ENCODE measurements around the gene CDC40. TPM values are rescaled to one million over a fixed set of nuclear protein-coding genes. Genes with fewer than 3 reads are reported as not detected.

Gene CDC40
- 30.4 TPM for total RNA-seq

DNA sequence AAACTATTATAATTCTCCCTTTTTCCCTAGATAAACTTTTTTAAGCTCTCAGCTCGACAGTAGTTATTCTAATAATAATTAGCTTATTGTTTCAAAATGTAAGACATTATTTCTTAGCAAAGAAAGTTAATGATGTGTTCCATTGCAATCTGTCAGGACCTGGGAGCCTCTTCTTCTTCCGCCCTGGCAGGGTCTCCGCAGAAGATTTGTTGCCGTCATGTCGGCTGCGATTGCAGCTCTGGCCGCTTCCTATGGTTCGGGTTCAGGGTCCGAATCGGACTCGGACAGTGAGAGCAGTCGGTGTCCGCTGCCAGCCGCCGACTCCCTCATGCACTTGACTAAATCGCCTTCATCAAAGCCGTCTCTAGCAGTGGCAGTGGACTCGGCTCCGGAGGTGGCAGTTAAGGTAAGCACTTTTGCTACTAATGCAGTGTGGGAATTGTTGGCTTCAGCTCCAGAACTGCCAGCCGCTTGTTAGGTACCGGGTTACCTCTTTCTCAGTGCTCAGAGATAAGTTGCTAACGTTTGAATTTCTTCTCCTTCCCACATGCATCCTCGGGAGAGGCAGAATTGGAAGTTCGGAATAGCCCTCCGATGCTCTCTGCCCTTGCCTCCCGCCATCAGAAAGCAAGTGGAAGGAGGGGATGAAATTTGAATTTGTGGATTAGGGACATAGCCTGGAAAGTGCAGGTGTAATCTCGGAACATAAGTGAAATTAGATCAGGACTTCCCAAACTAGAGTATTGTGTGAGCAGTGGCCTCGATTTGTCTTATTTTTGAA, at the start of gene CDC40:
Gene CDC40 (plus strand): TSS at position 200 of the 781 bp plus-strand sequence. CDS start 18 bp downstream, at position 218.
- DNase-seq (ENCODE audit: low spot score) = peak; percentile 54

DNA sequence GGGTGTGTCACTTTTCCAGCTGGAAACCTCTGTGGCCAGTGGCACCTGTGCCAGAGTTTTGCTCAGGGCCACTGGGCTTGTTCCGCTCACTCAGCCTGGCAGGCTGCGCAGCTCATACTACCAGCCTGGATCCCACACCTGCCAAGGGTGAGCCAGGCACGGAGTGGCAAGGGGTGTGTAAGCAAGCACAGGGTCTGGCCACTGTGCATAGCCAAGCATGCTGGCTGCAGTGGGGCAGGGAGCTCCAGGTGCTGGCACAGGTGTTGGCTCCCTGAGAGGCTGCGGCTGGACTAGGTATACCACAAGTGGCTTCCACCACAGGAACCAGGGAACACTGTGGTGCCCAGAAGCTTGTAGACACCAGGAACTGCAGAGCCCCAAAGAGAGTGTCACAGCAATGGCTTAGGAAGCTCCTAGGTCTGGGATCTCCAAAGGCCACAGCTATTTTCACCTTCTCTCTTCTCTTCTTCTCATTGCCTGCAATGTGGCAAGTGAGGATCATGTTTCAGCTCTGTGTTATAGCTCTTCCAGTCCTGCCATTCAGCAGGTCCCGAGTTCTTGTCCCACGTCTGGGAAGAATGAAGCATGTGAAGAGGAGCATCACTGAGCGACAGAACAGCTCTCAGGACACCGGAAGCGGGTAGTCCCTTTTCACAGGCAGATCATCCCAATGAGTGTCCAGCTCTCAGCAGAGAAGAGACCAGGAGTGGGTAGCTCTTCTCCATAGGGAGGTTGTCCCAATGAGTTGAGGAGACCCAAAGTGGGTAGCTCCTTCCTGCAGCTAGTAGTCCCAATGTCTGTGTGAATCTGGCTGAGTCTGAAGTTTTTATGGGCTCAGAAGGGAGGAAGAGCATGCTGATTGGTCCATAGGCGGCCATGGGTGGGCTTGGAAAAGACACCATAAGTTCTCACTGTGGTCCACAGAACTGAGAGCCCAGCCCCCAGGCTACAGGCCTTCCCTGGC, 42.0 kb upstream of the CDC40 start:
- no peak for DNase-seq (ENCODE audit: low spot score)

DNA sequence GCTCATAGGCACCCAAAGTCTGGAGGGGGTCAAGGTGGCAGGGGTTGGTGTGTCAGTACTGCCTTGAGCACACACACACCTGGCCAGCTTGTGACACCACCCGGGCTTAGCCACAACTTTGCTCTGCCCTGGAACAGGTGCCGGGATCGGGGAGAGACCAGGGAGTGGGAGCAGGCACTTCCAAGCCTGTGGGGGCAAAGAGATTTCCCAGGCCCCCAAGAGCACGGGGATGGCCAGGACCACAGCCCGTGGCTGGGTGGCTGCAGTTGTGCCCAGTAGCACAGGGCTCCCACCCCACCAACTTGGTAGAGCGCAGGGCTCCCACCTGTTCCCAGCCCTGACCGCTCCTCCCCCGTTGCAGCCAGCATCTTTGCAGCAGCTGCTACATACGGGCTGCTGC, 41.2 kb upstream of the CDC40 start:
- DNase-seq (ENCODE audit: low spot score) = no peak

DNA sequence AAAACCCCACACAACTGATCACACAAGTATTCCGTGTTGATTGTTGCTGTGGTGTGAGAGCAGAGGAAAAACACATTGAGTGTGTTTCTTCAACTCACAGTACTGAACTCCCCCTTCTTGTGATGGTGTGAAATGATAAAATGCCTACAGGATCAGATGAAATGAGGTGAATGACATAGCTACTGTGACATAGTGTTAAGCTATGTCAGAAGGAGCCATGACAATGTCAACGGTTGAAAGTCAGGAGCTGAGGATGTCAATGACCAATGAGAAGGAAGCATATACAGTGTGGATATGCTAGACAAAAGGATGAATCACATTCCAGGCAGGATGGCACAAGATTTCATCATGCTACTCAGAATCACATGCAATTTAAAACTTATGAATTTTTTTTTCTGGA, 39.6 kb upstream of the CDC40 start:
- DNase-seq (ENCODE audit: low spot score) = no peak

DNA sequence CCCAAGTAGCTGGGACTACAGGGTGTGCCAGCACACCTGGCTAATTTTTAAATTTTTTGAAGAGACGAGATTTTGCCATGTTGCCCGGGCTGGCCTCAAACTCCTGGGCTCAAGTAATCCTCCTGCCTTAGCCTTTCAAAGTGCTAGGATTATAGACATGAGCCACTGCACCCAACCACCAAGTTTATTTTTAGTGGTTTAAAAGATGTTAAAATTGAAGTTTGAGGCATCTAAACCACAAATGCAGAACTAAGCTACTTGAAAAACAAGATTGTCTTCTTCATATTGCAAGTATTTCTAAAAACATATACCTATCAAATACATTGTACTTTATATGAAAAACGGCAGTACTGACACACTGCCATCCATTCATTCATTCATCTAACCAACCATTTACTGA, 32.4 kb upstream of the CDC40 start:
- DNase-seq (ENCODE audit: low spot score) = no peak

DNA sequence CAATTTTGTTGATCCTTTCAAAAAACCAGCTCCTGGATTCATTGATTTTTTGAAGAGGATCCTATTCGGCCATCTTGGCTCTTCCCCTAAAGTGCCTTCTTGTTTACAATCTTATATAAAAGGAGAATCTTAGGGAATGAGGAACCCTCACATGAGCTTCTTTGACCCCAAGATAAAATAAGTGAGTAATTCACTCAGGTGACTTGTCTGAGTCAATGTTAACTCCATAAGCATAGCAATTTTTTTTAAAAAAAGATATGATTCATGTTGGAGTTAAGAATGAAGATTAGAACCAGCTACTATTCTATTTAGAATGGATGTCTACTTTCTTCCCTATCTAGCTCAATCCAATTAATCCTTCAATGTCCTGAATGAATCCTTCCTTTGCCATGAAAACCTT, 21.7 kb upstream of the CDC40 start:
- no peak for DNase-seq (ENCODE audit: low spot score)

DNA sequence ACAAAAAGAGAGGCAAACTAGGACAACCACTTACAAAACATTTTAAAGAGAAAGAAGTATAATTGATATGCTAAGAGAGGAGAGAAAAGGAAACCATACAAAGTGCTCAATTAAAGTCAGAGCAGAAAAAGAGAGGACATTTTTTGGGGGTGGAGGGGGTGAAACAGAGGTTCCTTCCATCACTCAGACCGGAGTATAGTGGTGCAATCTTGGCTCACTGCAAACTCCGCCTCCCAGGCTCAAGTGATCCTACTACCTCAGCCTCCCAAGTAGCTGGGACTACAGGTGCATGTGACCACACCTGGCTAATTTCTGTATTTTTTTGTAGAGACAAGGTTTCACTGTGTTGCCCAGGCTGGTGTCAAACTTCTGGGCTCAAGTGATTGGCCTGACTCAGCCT, 10.1 kb upstream of the CDC40 start:
- DNase-seq (ENCODE audit: low spot score) = no peak

DNA sequence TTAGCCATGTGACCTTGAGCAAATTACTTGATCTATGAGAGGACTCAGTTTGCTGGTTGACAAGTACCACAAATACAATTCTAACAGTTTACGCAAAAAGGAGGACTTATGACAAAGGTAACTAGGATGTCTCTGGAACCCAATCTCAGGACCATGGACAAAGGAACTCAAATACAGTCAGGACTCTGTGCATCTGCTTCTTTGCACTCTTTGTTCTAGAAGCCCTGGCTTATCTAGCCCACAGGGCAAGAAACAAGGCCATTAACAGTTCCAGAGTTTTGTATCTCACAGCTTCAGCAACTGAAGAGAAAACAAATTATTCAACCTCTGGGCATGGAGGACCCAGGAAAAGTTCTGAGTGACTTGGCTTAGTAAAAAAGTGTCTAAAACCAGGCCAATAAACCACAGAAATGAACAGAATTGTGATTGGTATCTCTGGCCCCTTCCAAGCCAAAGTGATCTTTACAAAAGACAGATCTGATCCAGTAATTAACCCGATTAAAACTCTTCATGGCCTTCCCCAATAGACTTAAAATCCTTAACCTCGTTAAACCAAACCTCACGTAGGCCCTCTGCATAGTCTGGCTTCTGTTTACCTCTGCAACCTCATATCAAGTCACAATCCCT, 6.6 kb upstream of the CDC40 start:
- no peak for DNase-seq (ENCODE audit: low spot score)

DNA sequence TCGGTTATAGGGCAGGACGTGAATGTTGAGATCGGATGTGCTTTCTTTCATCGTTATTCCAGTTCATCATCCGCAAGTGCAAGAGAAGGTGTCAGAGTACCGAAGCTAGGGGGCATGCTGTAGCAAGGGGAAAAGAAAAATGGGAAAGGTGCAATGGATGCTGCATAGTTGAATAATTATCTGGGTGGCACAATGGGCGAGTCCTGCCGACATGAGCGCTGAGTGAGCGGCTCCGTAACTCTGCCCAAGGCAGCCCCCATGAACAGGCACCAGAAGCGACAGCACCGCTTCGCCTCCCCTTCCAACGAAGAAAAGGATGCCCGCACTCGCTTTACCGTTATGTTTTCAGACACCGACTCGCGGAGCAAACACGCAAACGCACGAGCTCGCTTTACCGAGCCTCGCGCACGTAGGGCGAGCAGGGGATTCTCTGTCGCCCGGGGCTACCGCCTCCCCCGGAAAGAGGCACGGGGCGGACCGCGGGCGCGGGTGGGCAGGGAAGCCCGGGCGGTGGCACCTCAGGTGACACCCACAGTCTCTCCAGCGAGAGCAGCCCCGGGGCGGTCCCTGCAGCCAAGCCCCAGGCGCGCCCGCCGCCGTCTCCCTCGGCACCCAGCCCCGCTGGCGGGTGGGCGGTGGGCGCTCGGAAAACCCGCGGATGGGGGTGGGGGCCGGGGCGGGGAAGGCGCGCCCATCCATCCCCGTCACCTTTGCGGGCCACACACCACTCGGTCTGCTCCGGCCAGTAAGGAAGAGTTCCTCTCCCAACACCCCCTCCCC, 1.4 kb upstream of the CDC40 start:
- DNase-seq (ENCODE audit: low spot score) = peak; percentile 42

DNA sequence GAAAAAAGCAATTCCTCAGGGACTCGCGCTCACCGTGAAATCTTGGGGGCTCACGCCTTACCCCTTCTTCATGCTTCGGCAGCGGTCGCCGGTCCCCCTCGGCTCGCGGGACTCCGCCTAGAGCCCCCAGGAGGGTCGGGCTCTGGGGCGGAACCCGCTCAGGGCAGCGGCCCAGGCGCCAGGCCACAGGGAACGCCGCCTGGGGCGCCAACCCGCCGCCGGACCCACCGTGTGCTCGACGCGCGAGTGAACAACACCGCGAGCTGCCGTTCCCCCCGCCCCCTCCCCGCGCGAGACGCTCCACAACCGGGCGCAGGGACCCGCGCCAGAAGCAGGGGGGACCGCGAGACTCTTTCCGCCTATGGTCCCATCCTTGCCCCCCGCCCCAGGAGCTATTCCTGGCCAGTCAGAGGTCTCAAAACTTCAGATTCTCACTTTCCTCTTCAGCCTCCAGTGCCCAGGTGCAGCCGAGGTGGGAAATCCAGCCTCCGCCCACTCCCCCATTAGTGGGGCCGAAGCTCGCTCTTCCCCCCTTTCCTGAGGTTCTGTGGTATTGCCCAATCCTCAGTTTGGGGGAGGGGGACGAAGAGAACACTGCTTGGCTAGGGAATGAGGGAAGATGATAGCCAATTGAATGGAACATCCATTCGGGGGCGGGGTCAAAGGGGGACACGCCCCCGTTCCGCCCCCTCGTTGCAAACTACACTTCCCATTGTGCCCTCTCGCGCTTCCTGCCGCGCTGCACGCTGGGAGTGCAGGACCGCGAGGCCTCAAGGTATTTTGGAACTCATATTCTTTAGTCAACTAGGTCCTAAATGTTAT, 610 bp upstream of the CDC40 start, which contains the start of gene WASF1:
Gene WASF1 (minus strand): TSS at position 265 of the 822 bp plus-strand sequence. CDS start 52,069 bp downstream, outside the sequence.
- DNase-seq (ENCODE audit: low spot score) = peak; percentile 93

DNA sequence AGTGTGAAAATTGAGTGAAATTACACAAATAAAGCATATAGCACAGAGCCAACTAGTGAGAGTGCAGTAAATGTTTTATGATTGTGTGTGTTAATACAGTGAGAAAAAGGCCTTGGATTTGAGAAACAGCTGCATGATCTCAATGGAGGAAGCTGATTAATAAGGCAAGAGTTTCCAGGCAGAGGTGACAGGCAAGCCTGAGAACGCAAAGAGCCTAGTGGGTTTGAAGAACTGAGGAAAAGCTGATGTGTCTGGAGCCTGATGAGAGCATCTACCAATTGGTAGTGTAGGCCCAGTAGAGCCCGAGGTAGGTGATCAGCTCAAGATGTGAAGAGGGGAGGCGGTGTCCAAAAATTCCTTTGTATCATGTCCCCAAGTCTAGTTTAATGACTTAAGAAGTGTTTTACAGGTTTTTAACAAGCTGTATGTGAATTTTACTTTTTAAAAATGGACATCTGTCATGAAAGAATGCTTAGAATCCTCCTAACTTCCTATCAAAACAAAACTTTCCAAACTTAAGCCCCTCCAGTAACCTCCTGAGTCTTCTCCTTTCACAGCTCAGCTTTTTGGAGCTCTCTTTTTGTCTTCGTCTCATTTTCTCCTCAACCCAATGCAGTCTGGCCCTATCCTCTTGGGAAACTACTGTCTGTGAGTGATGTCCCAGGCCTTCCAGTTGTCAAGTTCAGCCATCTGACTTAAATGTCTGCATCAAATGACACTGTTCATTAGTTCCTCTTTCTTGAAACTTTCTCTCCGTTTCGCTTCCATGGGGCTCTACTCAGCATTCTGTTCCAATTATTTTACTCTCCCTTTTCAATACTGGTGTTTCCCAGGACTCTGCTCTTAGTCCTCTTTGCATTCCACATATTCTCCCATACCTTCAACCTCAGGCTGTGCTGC, 1.2 kb downstream of the CDC40 start:
- no peak for DNase-seq (ENCODE audit: low spot score)

DNA sequence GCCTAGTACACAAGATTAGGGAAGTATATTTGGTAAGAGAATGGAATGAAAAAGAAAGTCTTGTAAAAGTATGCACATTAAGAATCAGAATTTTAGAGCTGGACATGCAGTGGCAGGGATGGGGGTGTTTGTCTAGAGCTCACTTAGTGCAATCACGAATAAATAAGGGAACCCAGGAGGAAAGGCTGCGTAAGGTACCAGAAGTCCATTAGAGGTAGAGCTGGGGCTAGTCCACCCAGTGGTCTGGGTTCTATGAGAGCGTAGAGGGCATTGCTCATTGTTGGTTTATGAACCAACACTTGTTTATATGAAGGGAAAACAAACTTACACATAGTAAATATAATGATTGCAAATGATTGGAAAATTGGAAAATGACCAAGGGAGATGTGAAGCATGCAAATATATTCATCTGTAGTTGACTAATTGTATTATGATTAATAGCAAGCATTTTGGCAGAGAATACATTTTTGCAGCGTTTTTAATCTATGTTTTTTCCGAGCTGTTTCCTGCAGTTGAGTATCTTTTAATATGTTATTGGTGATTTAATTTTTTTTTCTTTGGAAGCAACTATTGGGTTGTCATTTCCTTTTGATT, 3.2 kb downstream of the CDC40 start:
- no peak for DNase-seq (ENCODE audit: low spot score)

DNA sequence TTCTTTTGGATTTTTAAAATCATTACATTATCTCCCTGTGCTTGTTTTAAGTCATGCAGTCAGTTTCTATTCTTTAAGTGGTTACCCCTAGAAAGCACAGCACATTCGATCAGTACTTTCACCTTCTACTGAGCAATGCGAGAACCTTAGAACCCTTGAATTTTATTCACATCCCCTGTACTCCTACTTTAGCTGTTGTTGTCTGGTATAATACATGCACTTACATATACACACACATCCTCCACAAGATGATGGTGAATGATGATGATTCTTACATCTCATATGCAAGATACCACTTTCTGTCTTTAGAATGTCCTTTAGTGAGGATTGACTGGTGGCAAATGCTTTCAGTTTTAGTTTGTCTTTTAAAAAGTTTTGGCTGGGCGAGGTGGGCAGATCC, 5.7 kb downstream of the CDC40 start:
- no peak for DNase-seq (ENCODE audit: low spot score)

DNA sequence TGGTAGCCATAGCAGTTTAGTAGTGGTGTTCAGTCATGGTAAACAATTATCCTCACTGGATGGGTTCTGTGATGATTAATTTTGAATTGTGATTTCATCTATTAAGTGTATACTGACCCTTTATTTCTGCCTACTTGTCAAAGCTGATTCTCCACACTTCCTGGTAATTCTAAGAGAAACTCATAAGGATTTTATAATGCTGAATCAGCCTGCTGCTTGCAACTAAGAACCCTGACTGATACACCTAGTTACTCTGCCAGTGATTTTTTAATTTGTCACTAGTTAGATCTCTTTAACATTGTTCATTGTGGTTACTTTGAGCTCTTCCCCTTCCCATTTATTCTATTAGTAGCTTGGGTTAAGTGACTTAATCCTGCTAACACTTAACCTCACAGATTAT, 8.6 kb downstream of the CDC40 start:
- no peak for DNase-seq (ENCODE audit: low spot score)

DNA sequence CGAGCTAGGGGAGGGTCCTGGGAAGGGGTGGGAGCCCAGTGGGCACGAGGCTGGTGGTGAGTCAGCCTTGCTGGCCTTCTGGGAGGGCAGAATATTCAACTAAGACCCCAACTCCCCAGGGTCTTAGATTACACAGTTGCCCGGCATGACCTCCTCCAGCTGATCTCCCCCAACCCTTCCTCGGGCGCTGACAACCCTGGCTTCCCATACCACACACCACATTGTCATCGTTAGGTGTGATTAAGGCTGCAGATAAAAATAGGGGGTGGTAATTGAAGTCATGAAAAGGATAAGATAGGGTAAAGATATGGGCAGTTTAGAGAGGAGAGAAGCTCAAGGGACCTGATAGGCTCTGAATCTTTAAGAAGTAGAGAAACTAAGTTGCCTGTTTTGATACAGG, 10.5 kb downstream of the CDC40 start:
- DNase-seq (ENCODE audit: low spot score) = no peak

DNA sequence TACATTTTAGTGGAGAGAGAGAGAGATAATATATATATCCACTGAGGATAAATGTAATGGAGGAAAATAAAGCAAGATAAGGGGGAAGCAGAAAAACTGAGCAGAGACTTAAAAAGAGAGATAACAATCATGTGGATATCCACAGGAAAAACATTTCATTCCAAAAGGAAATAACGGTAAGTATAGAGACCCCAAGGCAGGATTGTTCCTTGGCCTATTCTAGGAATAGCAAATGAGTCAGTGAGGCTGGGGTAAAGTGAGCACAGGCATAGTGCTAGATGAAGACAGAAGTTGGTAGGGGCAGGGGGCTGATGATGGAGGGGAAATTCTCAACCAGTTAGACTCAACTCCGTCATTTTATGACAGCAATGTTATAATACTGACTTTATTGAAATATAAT, 11.2 kb downstream of the CDC40 start:
- no peak for DNase-seq (ENCODE audit: low spot score)

DNA sequence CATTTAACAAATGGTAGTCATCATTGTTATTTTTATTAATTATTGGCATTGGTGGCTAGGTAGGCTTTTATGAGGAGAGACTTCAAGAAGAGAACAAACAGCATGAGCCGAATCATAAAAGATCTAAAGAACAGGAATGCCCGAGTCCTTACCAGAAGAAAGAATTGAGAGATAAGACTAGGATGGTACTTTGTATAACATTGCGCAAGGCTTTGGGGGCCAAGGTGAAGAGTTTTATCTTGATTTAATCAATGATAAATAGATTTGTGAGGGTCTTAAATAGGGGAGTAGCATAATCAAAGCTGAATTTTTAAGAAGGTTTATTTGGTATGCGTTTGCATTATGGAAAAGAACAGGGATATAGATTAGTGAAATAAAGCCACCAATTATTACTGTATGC, 15.4 kb downstream of the CDC40 start:
- no peak for DNase-seq (ENCODE audit: low spot score)

DNA sequence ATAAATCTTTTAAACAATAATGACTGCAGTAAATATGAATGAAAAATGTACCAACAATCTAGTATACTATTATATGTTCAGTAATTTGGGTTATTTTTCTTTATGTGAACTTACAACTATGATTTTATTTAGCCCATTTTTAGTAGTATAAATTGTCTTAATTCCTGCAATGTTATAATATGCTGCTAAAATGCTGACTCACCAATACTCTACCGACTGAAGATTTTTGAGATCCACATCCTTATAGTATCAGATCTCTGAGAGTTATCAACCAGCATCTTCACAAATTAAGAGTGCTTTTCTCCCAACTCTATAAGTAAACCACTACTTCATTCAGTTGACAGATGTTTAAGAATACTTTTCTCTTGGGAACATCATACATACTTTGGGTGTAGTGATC, 16.6 kb downstream of the CDC40 start:
- DNase-seq (ENCODE audit: low spot score) = no peak

DNA sequence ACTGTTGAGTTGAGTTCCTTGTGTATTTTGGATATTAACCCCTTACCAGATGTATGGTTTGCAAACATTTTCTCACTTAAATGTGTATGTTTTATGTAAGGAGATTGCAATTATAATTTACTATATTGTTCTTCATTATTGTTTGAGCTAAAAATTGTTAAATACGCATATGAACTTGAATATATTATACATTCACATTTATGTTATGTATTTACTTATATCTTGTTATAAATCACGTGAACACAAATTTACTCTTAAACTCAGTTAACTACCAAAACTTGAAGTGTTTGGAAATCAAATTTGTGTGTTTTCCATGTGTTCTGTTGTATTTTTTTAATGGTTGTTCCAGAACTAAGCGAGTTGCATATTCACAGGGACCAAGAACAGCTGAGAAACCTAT, 18.3 kb downstream of the CDC40 start:
- no peak for DNase-seq (ENCODE audit: low spot score)
